ENCODE data around the gene MLLT3. TPM values are rescaled to one million over a fixed set of nuclear protein-coding genes. Genes with fewer than 3 reads are reported as not detected.

Gene MLLT3
- total RNA-seq, 1 donor from 2014 or later, result 8.8 TPM

- no peaks in the 10 kb centered on the region for H3K9me3 ChIP-seq
- H3K27me3 ChIP-seq, result no peaks in the 10 kb centered on the region
- H3K36me3 ChIP-seq, result no peaks in the 10 kb centered on the region
- no peak for DNase-seq (ENCODE audit: extremely low spot score in 2 of 2)
- H3K27ac ChIP-seq, result no peak overlapping the region
- H3K4me3 ChIP-seq, result no peak overlapping the region
- intact Hi-C loops (cut with DNase I), result no loop called here
- no peak for TF ChIP-seq POLR2AphosphoS5 (IDR thresholded peaks at IDR 0.05; ENCODE audit: insufficient read depth in 1 of 2, low read depth in 1 of 2)
- no peak for TF ChIP-seq CTCF (IDR thresholded peaks at IDR 0.05)
- no peak for TF ChIP-seq POLR2A (IDR thresholded peaks at IDR 0.05)
- no peaks in the 10 kb centered on the region for H3K4me1 ChIP-seq
Observed at GRCh38 chr9:20335668-20336332, 286.5 kb downstream of the MLLT3 start.

GRCh38 chr9:20333991-20334390 is 288.3 kb downstream of the MLLT3 start:
- DNase-seq (ENCODE audit: extremely low spot score in 2 of 2), result no peak
- no peaks in the 10 kb centered on the region for H3K36me3 ChIP-seq
- H3K9me3 ChIP-seq, result no peaks in the 10 kb centered on the region
- TF ChIP-seq POLR2A (IDR thresholded peaks at IDR 0.05), result no peak
- TF ChIP-seq POLR2AphosphoS5 (IDR thresholded peaks at IDR 0.05; ENCODE audit: insufficient read depth in 1 of 2, low read depth in 1 of 2), result no peak
- no peak for TF ChIP-seq CTCF (IDR thresholded peaks at IDR 0.05)
- no peaks in the 10 kb centered on the region for H3K27me3 ChIP-seq
- H3K27ac ChIP-seq, result no peak overlapping the region
- no peak overlapping the region for H3K4me3 ChIP-seq
- no peaks in the 10 kb centered on the region for H3K4me1 ChIP-seq
- intact Hi-C loops (cut with DNase I), result no loop called here

- no peak for DNase-seq (ENCODE audit: extremely low spot score in 2 of 2)
- H3K27me3 ChIP-seq, result no peaks in the 10 kb centered on the region
- intact Hi-C loops (cut with DNase I), result no loop called here
- no peaks in the 10 kb centered on the region for H3K36me3 ChIP-seq
- H3K4me3 ChIP-seq, result no peak overlapping the region
- H3K9me3 ChIP-seq, result no peaks in the 10 kb centered on the region
- no peak for TF ChIP-seq CTCF (IDR thresholded peaks at IDR 0.05)
- no peak overlapping the region for H3K27ac ChIP-seq
- H3K4me1 ChIP-seq, result no peaks in the 10 kb centered on the region
Observed at GRCh38 chr9:20331095-20331685, 291.1 kb downstream of the MLLT3 start.

- no peaks in the 10 kb centered on the region for H3K27me3 ChIP-seq
- no peak overlapping the region for H3K27ac ChIP-seq
- H3K36me3 ChIP-seq, result no peaks in the 10 kb centered on the region
- H3K4me3 ChIP-seq, result no peak overlapping the region
- TF ChIP-seq POLR2AphosphoS5 (IDR thresholded peaks at IDR 0.05; ENCODE audit: insufficient read depth in 1 of 2, low read depth in 1 of 2) (no peak), CTCF (IDR thresholded peaks at IDR 0.05) (no peak), POLR2A (IDR thresholded peaks at IDR 0.05) (no peak)
- H3K4me1 ChIP-seq, result no peaks in the 10 kb centered on the region
- intact Hi-C loops (cut with DNase I), result no loop called here
- DNase-seq (ENCODE audit: extremely low spot score in 2 of 2), result no peak
- H3K9me3 ChIP-seq, result no peaks in the 10 kb centered on the region
Observed at GRCh38 chr9:20330688-20331087, 291.6 kb downstream of the MLLT3 start.

GRCh38 chr9:20326516-20326915 is 295.8 kb downstream of the MLLT3 start:
- Histone ChIP-seq H3K27ac (no peak overlapping the region), H3K4me3 (no peak overlapping the region), H3K27me3 (no peaks in the 10 kb centered on the region), H3K36me3 (no peaks in the 10 kb centered on the region), H3K9me3 (no peaks in the 10 kb centered on the region), H3K4me1 (peaks cover 2% of the 10 kb centered on the region)
- intact Hi-C loops (cut with DNase I), result no loop called here
- no peak for DNase-seq (ENCODE audit: extremely low spot score in 2 of 2)
- TF ChIP-seq CTCF (IDR thresholded peaks at IDR 0.05) (no peak), POLR2AphosphoS5 (IDR thresholded peaks at IDR 0.05; ENCODE audit: insufficient read depth in 1 of 2, low read depth in 1 of 2) (no peak), POLR2A (IDR thresholded peaks at IDR 0.05) (no peak)

Measured in vagina (tissue), 2 donors.